MCF 10A (cell line): ENCODE results near the gene DCST1. TPM values are rescaled to one million over a fixed set of nuclear protein-coding genes. Genes with fewer than 3 reads are reported as not detected.

Source experiments
- BruUV-seq: library from RNA; stranded (reverse); fragments of 400-500 nt; replicated peaks from 2 replicates; lab custom pipeline; 2021; lab: Mats Ljungman, UMichigan
- CTCF ChIA-PET: fragments of 300-600 bp; sonication (Branson Sonifier 250); formaldehyde crosslinking; extraction: SDS; loops from one replicate; lab custom pipeline; 2021; ENCODE audit warnings: antibody characterized with exemption, inconsistent platforms; lab: Yijun Ruan, JAX
- POLR2A ChIA-PET: fragments of 300-600, 350-650 bp; sonication (Branson Sonifier 250); formaldehyde crosslinking; extraction: SDS; loops from one replicate; lab custom pipeline; 2020; ENCODE audit warnings: antibody characterized with exemption, inconsistent platforms; lab: Yijun Ruan, JAX
- DNase-seq: peaks from one replicate; pipeline ENCODE4 v3.0.0-alpha.2; 2018; ENCODE audit not compliant: unreplicated experiment
- H3K27ac Mint-ChIP-seq: one replicate; pipeline ENCODE4 v1.8.0; 2022; ENCODE audit warnings: mild to moderate bottlenecking, low read depth, mixed read lengths; ENCODE audit not compliant: unreplicated experiment
- H3K27me3 Mint-ChIP-seq: one replicate; pipeline ENCODE4 v1.8.0; 2022; ENCODE audit warnings: mixed read lengths; ENCODE audit not compliant: insufficient read depth, unreplicated experiment
- H3K36me3 Mint-ChIP-seq: one replicate; pipeline ENCODE4 v1.8.0; 2022; ENCODE audit warnings: mild to moderate bottlenecking, moderate library complexity, mixed read lengths; ENCODE audit not compliant: insufficient read depth, unreplicated experiment
- H3K4me1 Mint-ChIP-seq: one replicate; pipeline ENCODE4 v1.8.0; 2022; ENCODE audit warnings: mixed read lengths; ENCODE audit not compliant: insufficient read depth, unreplicated experiment
- H3K4me3 Mint-ChIP-seq: one replicate; pipeline ENCODE4 v1.8.0; 2022; ENCODE audit warnings: mild to moderate bottlenecking, moderate library complexity, mixed read lengths; ENCODE audit not compliant: unreplicated experiment
- H3K9me3 Mint-ChIP-seq: one replicate; pipeline ENCODE4 v1.8.0; 2022; ENCODE audit warnings: mixed read lengths; ENCODE audit not compliant: unreplicated experiment
- CTCF ChIP-seq: fragments of 200-600 bp; IDR thresholded peaks from one replicate; pipeline ENCODE4 v1.8.0; 2022; ENCODE audit warnings: antibody characterized with exemption, mild to moderate bottlenecking; ENCODE audit not compliant: unreplicated experiment
- intact Hi-C: fragments of 100-400 bp; cut with micrococcal nuclease; formaldehyde crosslinking; loops from 2 replicates; pipeline ENCODE4 v1.14.1; 2022
- total RNA-seq: library from RNA; stranded (reverse); gene quantifications from 2 replicates; pipeline ENCODE4 v1.2.3, GENCODE V29; 2022

DCST1 gene
- total RNA-seq, 1 experiment from 2014 or later, result 0.21 TPM

- Mint-ChIP-seq H3K27me3 (no peaks in the 10 kb centered on the region), H3K4me1 (peaks cover 56% of the 10 kb centered on the region), H3K36me3 (peaks cover 36% of the 10 kb centered on the region), H3K9me3 (no peaks in the 10 kb centered on the region), H3K27ac (no peak overlapping the region), H3K4me3 (no peak overlapping the region)
- ChIA-PET POLR2A (interaction anchor here (0.7 to 14.0 kb wide), 14 partner anchors 9 to 685 kb away, joined by 3 to 312 read pairs (median 20); partner anchors contain the start of genes ADAM15, CKS1B, DCST1 and DCST2), CTCF (interaction anchor here (0.7 to 14.4 kb wide), 8 partner anchors 11 to 467 kb away, joined by 3 to 390 read pairs (median 4); partner anchors contain the start of gene ADAM15)
- no peak for DNase-seq
- intact Hi-C loops, result no loop called here
- no peak for TF ChIP-seq CTCF
- BruUV-seq, result no TSS peak
Measured at GRCh38 chr1:155023627-155024026, 10.0 kb upstream of the DCST1 start.

- intact Hi-C loops, result no loop called here
- no TSS peak for BruUV-seq
- CTCF ChIA-PET, result interaction anchor here (0.7 to 14.4 kb wide), 4 partner anchors 23 to 620 kb away, joined by 3 to 390 read pairs (median 3); partner anchors contain the start of gene ADAM15
- no peaks in the 10 kb centered on the region for H3K9me3 Mint-ChIP-seq
- no peak for DNase-seq
- peaks cover 34% of the 10 kb centered on the region for H3K36me3 Mint-ChIP-seq
- POLR2A ChIA-PET, result interaction anchor here (1.2 to 10.3 kb wide), 7 partner anchors 11 to 63 kb away, joined by 3 to 275 read pairs (median 15); partner anchors contain the start of genes ADAM15, DCST1, DCST2 and PYGO2
- no peaks in the 10 kb centered on the region for H3K27me3 Mint-ChIP-seq
- H3K4me1 Mint-ChIP-seq, result peaks cover 49% of the 10 kb centered on the region
- TF ChIP-seq CTCF, result no peak
- no peak overlapping the region for H3K27ac Mint-ChIP-seq
- no peak overlapping the region for H3K4me3 Mint-ChIP-seq
Measured at GRCh38 chr1:155024315-155024714, 9.3 kb upstream of the DCST1 start.

GRCh38 chr1:155026154-155026553 lies 7.5 kb upstream of the DCST1 start:
- Mint-ChIP-seq H3K9me3 (no peaks in the 10 kb centered on the region), H3K4me1 (peaks cover 31% of the 10 kb centered on the region), H3K36me3 (peaks cover 17% of the 10 kb centered on the region), H3K27ac (no peak overlapping the region), H3K4me3 (no peak overlapping the region), H3K27me3 (no peaks in the 10 kb centered on the region)
- TF ChIP-seq CTCF, result no peak
- ChIA-PET CTCF (interaction anchor here (0.5 to 1.5 kb wide), 3 partner anchors 15 to 25 kb away, joined by 3 to 5 read pairs (median 3); no protein-coding TSS in a partner anchor), POLR2A (interaction anchor here (0.8 to 6.3 kb wide), 5 partner anchors 12 to 55 kb away, joined by 4 to 30 read pairs (median 5); partner anchors contain the start of gene SHC1)
- DNase-seq, result no peak
- BruUV-seq, result no TSS peak
- intact Hi-C loops, result no loop called here

GRCh38 chr1:155026588-155026987 lies 7.0 kb upstream of the DCST1 start:
- Mint-ChIP-seq H3K4me3 (no peak overlapping the region), H3K9me3 (no peaks in the 10 kb centered on the region), H3K27me3 (no peaks in the 10 kb centered on the region), H3K4me1 (peaks cover 26% of the 10 kb centered on the region), H3K36me3 (peaks cover 15% of the 10 kb centered on the region), H3K27ac (no peak overlapping the region)
- CTCF ChIA-PET, result no interaction called here
- TF ChIP-seq CTCF, result no peak
- POLR2A ChIA-PET, result interaction anchor here (1.0 to 6.3 kb wide), 3 partner anchors 12 to 17 kb away, joined by 4 to 30 read pairs (median 5); no protein-coding TSS in a partner anchor
- intact Hi-C loops, result no loop called here
- no TSS peak for BruUV-seq
- DNase-seq, result peak; percentile 67
